SU-DHL-6 (cell line): ENCODE measurements around the gene ARL10.

ENCODE experiments used
- H2AFZ ChIP-seq: fragments of 200-600 bp; sonication (generic); 2 replicates; pipeline ENCODE4 v1.6.1; 2014; ENCODE audit warnings: low read depth, mild to moderate bottlenecking, moderate library complexity, mixed read lengths, antibody characterized with exemption, low read length; ENCODE audit not compliant: severe bottlenecking
- H3F3A ChIP-seq: fragments of 200-600 bp; shearing (Covaris generic); 2 replicates; pipeline ENCODE4 v1.6.0; 2016; ENCODE audit warnings: antibody characterized with exemption, mild to moderate bottlenecking; ENCODE audit not compliant: insufficient read depth
- H3K27ac ChIP-seq: fragments of 200-600 bp; sonication (generic); 2 replicates; pipeline ENCODE4 v1.5.1; 2016; ENCODE audit warnings: low read depth, mild to moderate bottlenecking, low read length, moderate library complexity, mixed read lengths
- H3K27me3 ChIP-seq: fragments of 200-600 bp; sonication (generic), shearing (Covaris generic); 2 replicates; pipeline ENCODE4 v1.6.0; 2014; ENCODE audit warnings: mild to moderate bottlenecking, low read length
- H3K36me3 ChIP-seq: fragments of 200-600 bp; sonication (generic); 2 replicates; pipeline ENCODE4 v1.6.1; 2014; ENCODE audit warnings: mild to moderate bottlenecking, low read length, mixed read lengths
- H3K4me2 ChIP-seq: fragments of 300-600, 200-600 bp; shearing (Covaris generic), sonication (generic); 2 replicates; pipeline ENCODE4 v1.6.0; 2014; ENCODE audit warnings: low read length, low read depth, mild to moderate bottlenecking; ENCODE audit not compliant: poor library complexity, severe bottlenecking
- H3K4me3 ChIP-seq: fragments of 200-600 bp; sonication (generic); 2 replicates; pipeline ENCODE4 v1.5.1; 2014; ENCODE audit warnings: antibody characterized with exemption, low read length, mild to moderate bottlenecking, mixed read lengths; ENCODE audit not compliant: insufficient read depth, poor library complexity, severe bottlenecking
- H3K79me2 ChIP-seq: fragments of 200-600 bp; sonication (generic); 2 replicates; pipeline ENCODE4 v1.6.1; 2014; ENCODE audit warnings: mild to moderate bottlenecking, low read length, moderate library complexity; ENCODE audit not compliant: insufficient read depth
- H3K9ac ChIP-seq: fragments of 200-600 bp; sonication (generic); 2 replicates; pipeline ENCODE4 v1.7.0; 2014; ENCODE audit warnings: mild to moderate bottlenecking, low read length
- H3K9me2 ChIP-seq: fragments of 200-600 bp; sonication (generic); replicated peaks from 2 replicates; pipeline ENCODE4 v1.6.1; 2014; ENCODE audit warnings: low read length; ENCODE audit not compliant: insufficient read depth
- H3K9me3 ChIP-seq: fragments of 200-600 bp; sonication (generic); 2 replicates; pipeline ENCODE4 v1.6.1; 2014; ENCODE audit warnings: low read length, mixed read lengths; ENCODE audit not compliant: insufficient read depth
- H4K20me1 ChIP-seq: fragments of 200-600 bp; sonication (generic); 2 replicates; pipeline ENCODE4 v1.6.1; 2014; ENCODE audit warnings: low read depth, mild to moderate bottlenecking, antibody characterized with exemption, low read length, moderate library complexity, mixed read lengths
- CTCF ChIP-seq: fragments of 200-600 bp; sonication (generic); IDR thresholded peaks from one replicate; pipeline ENCODE4 v1.5.1; 2017; ENCODE audit warnings: antibody characterized with exemption, mild to moderate bottlenecking, low read length, moderate library complexity; ENCODE audit not compliant: insufficient read depth, poor library complexity, severe bottlenecking
- EZH2phosphoT487 ChIP-seq: fragments of 200-600 bp; sonication (generic), shearing (Covaris generic); conservative IDR thresholded peaks from 2 replicates; pipeline ENCODE4 v1.6.1; 2018; ENCODE audit warnings: mild to moderate bottlenecking, antibody characterized with exemption, low read length, moderate library complexity, mixed read lengths

The ARL10 gene

GRCh38 chr5:176339304-176339703, 26.0 kb upstream of the ARL10 start:
- no peak overlapping the region for H3K4me2 ChIP-seq
- H2AFZ ChIP-seq: no peak overlapping the region
- no peak overlapping the region for H3K9ac ChIP-seq
- no peaks in the 10 kb centered on the region for H3K79me2 ChIP-seq
- no peaks in the 10 kb centered on the region for H3K27me3 ChIP-seq
- H3F3A ChIP-seq: no peaks in the 10 kb centered on the region
- H3K9me3 ChIP-seq: no peaks in the 10 kb centered on the region
- TF ChIP-seq EZH2phosphoT487 (no peak), CTCF (no peak)
- H4K20me1 ChIP-seq: no peaks in the 10 kb centered on the region
- no peak overlapping the region for H3K27ac ChIP-seq
- no peaks in the 10 kb centered on the region for H3K36me3 ChIP-seq
- no peak overlapping the region for H3K4me3 ChIP-seq
- H3K9me2 ChIP-seq: no peaks in the 10 kb centered on the region

- H3K4me3 ChIP-seq: no peak overlapping the region
- H3K79me2 ChIP-seq: no peaks in the 10 kb centered on the region
- H3K4me2 ChIP-seq: no peak overlapping the region
- H2AFZ ChIP-seq: no peak overlapping the region
- H4K20me1 ChIP-seq: no peaks in the 10 kb centered on the region
- H3K27me3 ChIP-seq: no peaks in the 10 kb centered on the region
- H3K27ac ChIP-seq: no peak overlapping the region
- H3K9ac ChIP-seq: no peak overlapping the region
- H3F3A ChIP-seq: no peaks in the 10 kb centered on the region
- H3K36me3 ChIP-seq: peaks cover 2% of the 10 kb centered on the region; the same call in 1 of the 2 replicates
- TF ChIP-seq EZH2phosphoT487 (no peak), CTCF (no peak)
- H3K9me2 ChIP-seq: no peaks in the 10 kb centered on the region
- no peaks in the 10 kb centered on the region for H3K9me3 ChIP-seq
Measured at GRCh38 chr5:176341325-176342157, 23.7 kb upstream of the ARL10 start.

- no peak overlapping the region for H2AFZ ChIP-seq
- no peaks in the 10 kb centered on the region for H3K9me3 ChIP-seq
- no peak overlapping the region for H3K9ac ChIP-seq
- H4K20me1 ChIP-seq: no peaks in the 10 kb centered on the region
- no peaks in the 10 kb centered on the region for H3K79me2 ChIP-seq
- no peak overlapping the region for H3K4me3 ChIP-seq
- peaks cover 6% of the 10 kb centered on the region; the same call in 1 of the 2 replicates for H3K36me3 ChIP-seq
- H3F3A ChIP-seq: no peaks in the 10 kb centered on the region
- no peak overlapping the region for H3K4me2 ChIP-seq
- no peak overlapping the region for H3K27ac ChIP-seq
- no peak for TF ChIP-seq EZH2phosphoT487
- no peak for TF ChIP-seq CTCF
- no peaks in the 10 kb centered on the region for H3K9me2 ChIP-seq
- H3K27me3 ChIP-seq: no peaks in the 10 kb centered on the region
Measured at GRCh38 chr5:176342158-176342483, 23.2 kb upstream of the ARL10 start.
